Neural cell (in vitro differentiated cells): Measurements from ENCODE around the gene C22orf15.

Experiments used
- CTCF ChIP-seq: fragments of 450-650 bp; IDR thresholded peaks from 2 replicates; pipeline ENCODE4 v1.5.1; 2014; ENCODE audit warnings: antibody characterized with exemption, mild to moderate bottlenecking, moderate library complexity; ENCODE audit not compliant: poor library complexity, severe bottlenecking
- EP300 ChIP-seq: fragments of 450-650 bp; conservative IDR thresholded peaks from 2 replicates; pipeline ENCODE4 v1.6.1; 2014; ENCODE audit warnings: antibody characterized with exemption, mild to moderate bottlenecking, moderate library complexity; ENCODE audit not compliant: poor library complexity, severe bottlenecking
- MXI1 ChIP-seq: fragments of 450-650 bp; conservative IDR thresholded peaks from 2 replicates; pipeline ENCODE4 v1.6.1; 2014; ENCODE audit warnings: antibody characterized with exemption, mild to moderate bottlenecking; ENCODE audit not compliant: poor library complexity, severe bottlenecking
- POLR2AphosphoS5 ChIP-seq: IDR thresholded peaks from 2 replicates; pipeline ENCODE4 v1.6.1; 2012
- RAD21 ChIP-seq: fragments of 450-650 bp; conservative IDR thresholded peaks from 2 replicates; pipeline ENCODE4 v1.6.1; 2014; ENCODE audit warnings: antibody characterized with exemption, mild to moderate bottlenecking, moderate library complexity
- REST ChIP-seq: IDR thresholded peaks from 2 replicates; pipeline ENCODE4 v1.6.1; 2012; ENCODE audit warnings: borderline replicate concordance

GRCh38 chr22:23742505-23743264 is 20.1 kb upstream of the C22orf15 start:
- TF ChIP-seq POLR2AphosphoS5 (no peak), CTCF (no peak), EP300 (no peak), REST (no peak), RAD21 (no peak), MXI1 (no peak)
